Measurements from ENCODE around the gene HHIP. TPM values are rescaled to one million over a fixed set of nuclear protein-coding genes. Genes with fewer than 3 reads are reported as not detected.

HHIP gene
- total RNA-seq, 1 donor from 2014 or later = 0.46 TPM

DNA sequence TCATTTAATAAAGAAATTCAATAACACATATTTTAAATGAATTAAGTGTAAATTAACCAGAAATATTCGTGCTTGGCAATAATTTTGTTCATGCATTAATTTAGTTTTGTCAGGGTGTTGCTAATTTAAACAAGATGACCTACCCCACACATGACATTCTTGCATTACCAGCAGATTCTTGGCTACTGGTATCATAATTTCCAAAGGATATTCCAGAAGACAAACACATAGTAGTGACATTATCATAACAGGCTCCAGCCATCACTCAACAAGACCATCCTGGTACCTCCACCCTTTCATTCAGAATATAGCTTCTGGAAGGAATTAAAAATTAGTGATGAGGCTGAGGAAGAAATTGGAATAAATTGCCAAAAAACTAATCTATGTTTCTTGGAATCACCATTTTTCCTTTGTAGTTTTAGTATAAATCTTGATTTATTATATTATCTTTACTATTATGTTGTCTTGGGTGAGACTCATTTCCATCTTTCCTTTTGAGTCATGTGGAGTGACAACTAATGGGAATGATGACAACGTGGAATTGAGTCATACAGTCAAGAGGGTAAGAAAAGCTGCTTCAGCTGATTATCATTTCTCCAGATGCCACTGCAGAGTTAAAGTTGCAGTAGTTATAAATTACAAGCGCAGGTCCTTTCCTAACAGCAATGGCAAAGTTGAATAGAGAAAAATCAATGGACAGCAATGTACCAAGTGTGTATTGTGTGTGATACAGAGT, 30.9 kb upstream of the HHIP start:
- H3K4me3 Mint-ChIP-seq (ENCODE audit: unreplicated experiment) = no peak overlapping the region
- TF ChIP-seq, protein P1, sequence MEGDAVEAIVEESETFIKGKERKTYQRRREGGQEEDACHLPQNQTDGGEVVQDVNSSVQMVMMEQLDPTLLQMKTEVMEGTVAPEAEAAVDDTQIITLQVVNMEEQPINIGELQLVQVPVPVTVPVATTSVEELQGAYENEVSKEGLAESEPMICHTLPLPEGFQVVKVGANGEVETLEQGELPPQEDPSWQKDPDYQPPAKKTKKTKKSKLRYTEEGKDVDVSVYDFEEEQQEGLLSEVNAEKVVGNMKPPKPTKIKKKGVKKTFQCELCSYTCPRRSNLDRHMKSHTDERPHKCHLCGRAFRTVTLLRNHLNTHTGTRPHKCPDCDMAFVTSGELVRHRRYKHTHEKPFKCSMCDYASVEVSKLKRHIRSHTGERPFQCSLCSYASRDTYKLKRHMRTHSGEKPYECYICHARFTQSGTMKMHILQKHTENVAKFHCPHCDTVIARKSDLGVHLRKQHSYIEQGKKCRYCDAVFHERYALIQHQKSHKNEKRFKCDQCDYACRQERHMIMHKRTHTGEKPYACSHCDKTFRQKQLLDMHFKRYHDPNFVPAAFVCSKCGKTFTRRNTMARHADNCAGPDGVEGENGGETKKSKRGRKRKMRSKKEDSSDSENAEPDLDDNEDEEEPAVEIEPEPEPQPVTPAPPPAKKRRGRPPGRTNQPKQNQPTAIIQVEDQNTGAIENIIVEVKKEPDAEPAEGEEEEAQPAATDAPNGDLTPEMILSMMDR (IDR thresholded peaks at IDR 0.05; ENCODE audit: unreplicated experiment) = no peak
- no peak for DNase-seq (ENCODE audit: low spot score)

DNA sequence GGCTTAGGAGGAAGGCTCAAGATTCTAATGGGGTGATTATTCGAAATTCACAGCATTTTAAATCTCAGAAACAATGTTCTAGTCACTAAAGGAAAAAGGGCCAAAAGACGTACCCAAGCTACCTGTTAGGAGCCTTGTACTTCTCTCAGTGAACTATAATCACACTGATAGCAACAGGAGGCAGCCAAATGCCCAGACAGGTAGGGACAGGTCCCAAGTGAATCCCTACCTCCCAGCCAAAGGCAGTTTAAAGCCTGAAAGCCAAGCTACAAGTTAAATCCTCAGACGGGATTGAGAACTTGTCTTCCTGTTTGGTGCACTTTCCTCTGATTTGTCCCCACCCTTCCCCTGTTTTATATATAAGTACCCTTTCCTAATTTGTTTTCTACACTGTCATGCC, 24.3 kb upstream of the HHIP start:
- H3K4me3 Mint-ChIP-seq (ENCODE audit: unreplicated experiment) = no peak overlapping the region
- TF ChIP-seq, protein P1 (IDR thresholded peaks at IDR 0.05; ENCODE audit: unreplicated experiment) = no peak
- DNase-seq (ENCODE audit: low spot score) = no peak
- H3K4me1 Mint-ChIP-seq (ENCODE audit: unreplicated experiment) = no peaks in the 10 kb centered on the region
- no peaks in the 10 kb centered on the region for H3K36me3 Mint-ChIP-seq (ENCODE audit: low read depth, unreplicated experiment)
- H3K27ac Mint-ChIP-seq (ENCODE audit: unreplicated experiment) = no peak overlapping the region
- H3K9me3 Mint-ChIP-seq (ENCODE audit: unreplicated experiment) = no peaks in the 10 kb centered on the region
- peaks cover 1% of the 10 kb centered on the region for H3K27me3 Mint-ChIP-seq (ENCODE audit: unreplicated experiment)

More for the DNA sequence above, 30.9 kb upstream of the HHIP start:
- H3K27ac Mint-ChIP-seq (ENCODE audit: unreplicated experiment) = no peak overlapping the region
- no peaks in the 10 kb centered on the region for H3K27me3 Mint-ChIP-seq (ENCODE audit: unreplicated experiment)
- no peaks in the 10 kb centered on the region for H3K9me3 Mint-ChIP-seq (ENCODE audit: unreplicated experiment)
- no peaks in the 10 kb centered on the region for H3K4me1 Mint-ChIP-seq (ENCODE audit: unreplicated experiment)
- H3K36me3 Mint-ChIP-seq (ENCODE audit: low read depth, unreplicated experiment) = no peaks in the 10 kb centered on the region

DNA sequence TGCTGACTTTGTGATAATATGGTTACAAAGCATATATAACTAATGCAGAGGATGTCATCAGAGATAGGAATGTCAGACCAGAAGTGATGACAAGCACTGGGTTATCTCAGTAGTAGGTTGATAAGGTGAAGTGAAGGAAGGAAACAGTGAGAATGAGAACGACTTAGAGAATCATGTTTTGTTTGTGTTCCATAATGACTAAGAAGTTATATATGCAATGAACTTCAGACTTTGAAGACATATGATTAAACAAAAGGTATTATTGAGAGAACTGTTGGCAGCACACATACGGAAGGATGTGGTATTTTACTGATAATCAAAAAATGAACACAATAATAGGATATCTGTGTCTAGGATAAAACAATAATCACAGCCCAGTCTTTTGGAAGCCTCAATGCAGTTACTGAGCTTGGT, 18.3 kb upstream of the HHIP start:
- H3K9me3 Mint-ChIP-seq (ENCODE audit: unreplicated experiment) = no peaks in the 10 kb centered on the region
- H3K4me3 Mint-ChIP-seq (ENCODE audit: unreplicated experiment) = no peak overlapping the region
- no peak overlapping the region for H3K27ac Mint-ChIP-seq (ENCODE audit: unreplicated experiment)
- no peak for DNase-seq (ENCODE audit: low spot score)
- H3K27me3 Mint-ChIP-seq (ENCODE audit: unreplicated experiment) = no peaks in the 10 kb centered on the region
- TF ChIP-seq, protein P1 (IDR thresholded peaks at IDR 0.05; ENCODE audit: unreplicated experiment) = no peak
- no peaks in the 10 kb centered on the region for H3K4me1 Mint-ChIP-seq (ENCODE audit: unreplicated experiment)
- no peaks in the 10 kb centered on the region for H3K36me3 Mint-ChIP-seq (ENCODE audit: low read depth, unreplicated experiment)

DNA sequence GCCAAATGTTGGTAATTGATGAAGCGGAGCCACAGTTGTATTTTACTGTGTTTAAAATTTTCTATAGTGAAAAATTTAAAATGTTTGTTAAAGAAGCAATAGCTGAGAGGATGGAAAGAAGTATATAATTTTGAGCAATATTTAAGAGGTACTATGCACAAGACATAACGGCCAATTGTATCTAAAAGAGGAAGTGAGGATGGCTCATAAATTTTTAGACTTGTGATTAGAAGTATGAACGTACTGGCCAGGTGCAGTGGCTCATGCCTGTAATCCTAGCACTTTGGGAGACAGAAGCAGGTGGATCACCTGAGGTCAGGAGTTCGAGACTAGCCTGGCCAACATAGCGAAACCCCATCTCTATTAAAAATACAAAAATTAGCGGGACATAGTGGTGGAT, 12.7 kb upstream of the HHIP start:
- Mint-ChIP-seq H3K27ac (ENCODE audit: unreplicated experiment) (no peak overlapping the region), H3K4me3 (ENCODE audit: unreplicated experiment) (no peak overlapping the region), H3K9me3 (ENCODE audit: unreplicated experiment) (no peaks in the 10 kb centered on the region), H3K36me3 (ENCODE audit: low read depth, unreplicated experiment) (no peaks in the 10 kb centered on the region), H3K4me1 (ENCODE audit: unreplicated experiment) (no peaks in the 10 kb centered on the region), H3K27me3 (ENCODE audit: unreplicated experiment) (no peaks in the 10 kb centered on the region)
- TF ChIP-seq, protein P1 (IDR thresholded peaks at IDR 0.05; ENCODE audit: unreplicated experiment) = no peak
- no peak for DNase-seq (ENCODE audit: low spot score)

DNA sequence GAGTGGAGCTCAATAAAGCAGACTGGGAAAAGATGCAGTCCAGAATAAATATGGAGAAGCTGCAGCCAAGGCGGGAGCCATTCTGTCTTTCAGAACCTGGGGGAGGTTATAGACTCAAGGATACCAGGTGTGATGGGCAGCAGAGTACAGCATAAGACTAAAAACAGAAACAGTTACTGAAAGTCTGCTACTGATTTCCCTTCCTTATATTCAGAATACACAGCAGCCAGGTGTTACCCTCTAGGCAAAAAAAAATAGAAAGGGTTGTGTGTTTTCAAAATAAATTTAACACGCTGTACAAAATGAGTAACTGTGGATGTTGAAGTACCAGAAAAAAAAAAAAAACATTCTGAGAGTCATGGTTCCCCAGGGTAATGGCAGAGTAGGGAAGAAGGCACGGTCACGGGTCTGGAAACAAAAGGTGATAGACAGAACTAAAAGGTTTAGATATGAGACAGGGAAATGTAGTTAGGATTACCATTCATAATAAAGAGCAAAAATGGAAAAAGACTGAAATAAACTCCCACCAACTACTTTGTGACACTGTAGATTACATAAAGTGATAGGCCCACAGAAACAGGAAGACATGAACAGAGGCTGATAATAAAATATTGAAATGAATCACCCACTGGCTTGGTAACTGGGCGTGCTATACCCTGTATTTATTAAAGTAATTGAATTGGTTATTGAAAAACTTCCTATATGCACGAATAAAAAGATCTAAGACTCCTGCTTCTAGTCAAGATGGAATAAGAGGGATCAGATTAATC, 10.8 kb upstream of the HHIP start:
- H3K27ac Mint-ChIP-seq (ENCODE audit: unreplicated experiment) = no peak overlapping the region
- H3K4me3 Mint-ChIP-seq (ENCODE audit: unreplicated experiment) = no peak overlapping the region
- DNase-seq (ENCODE audit: low spot score) = no peak
- H3K27me3 Mint-ChIP-seq (ENCODE audit: unreplicated experiment) = no peaks in the 10 kb centered on the region
- TF ChIP-seq, protein P1 (IDR thresholded peaks at IDR 0.05; ENCODE audit: unreplicated experiment) = no peak
- no peaks in the 10 kb centered on the region for H3K9me3 Mint-ChIP-seq (ENCODE audit: unreplicated experiment)
- H3K4me1 Mint-ChIP-seq (ENCODE audit: unreplicated experiment) = no peaks in the 10 kb centered on the region
- H3K36me3 Mint-ChIP-seq (ENCODE audit: low read depth, unreplicated experiment) = no peaks in the 10 kb centered on the region

Data from endothelial cell (in vitro differentiated cells).